Small intestine (tissue), 7 donors: ENCODE data around the gene DCAF4. TPM values are rescaled to one million over a fixed set of nuclear protein-coding genes. Genes with fewer than 3 reads are reported as not detected.
"Not testable (repeated sequence)": the region's sequence is repeated elsewhere in the genome, so short reads cannot be mapped to it uniquely, and the experiment has no call there.

Experiments used
- DNase-seq, 2 donors: peaks; one replicate each; pipeline versions ENCODE4 v3.0.0 to v3.0.0-alpha.2; 2013
- FAIRE-seq: peaks from 2 replicates; lab custom pipeline; 2012; peaks lifted over from hg19 to GRCh38; lab: Jason Lieb, UNC
- H3K27ac ChIP-seq, 3 donors: one replicate each; pipeline ENCODE4 v1.5.1; 2013; ENCODE audit warnings: low read length in 2 of 3, mild to moderate bottlenecking in 2 of 3, control low read depth in 1 of 3, inconsistent platforms in 1 of 3, low read depth in 1 of 3, moderate library complexity in 1 of 3
- H3K27me3 ChIP-seq, 3 donors: one replicate each; pipeline ENCODE4 v1.6.1; 2013; ENCODE audit warnings: low read length in 3 of 3, inconsistent platforms in 1 of 3; ENCODE audit not compliant: control insufficient read depth in 3 of 3, insufficient read depth in 3 of 3
- H3K36me3 ChIP-seq, 3 donors: one replicate each; pipeline ENCODE4 v1.6.1; 2013; ENCODE audit warnings: low read length in 3 of 3, inconsistent platforms in 1 of 3, low read depth in 1 of 3, mild to moderate bottlenecking in 1 of 3, moderate library complexity in 1 of 3; ENCODE audit not compliant: control insufficient read depth in 3 of 3, insufficient read depth in 2 of 3
- H3K4me1 ChIP-seq, 3 donors: one replicate each; pipeline ENCODE4 v1.6.1; 2013; ENCODE audit warnings: low read length in 2 of 3, inconsistent platforms in 1 of 3, low read depth in 1 of 3, mild to moderate bottlenecking in 1 of 3, moderate library complexity in 1 of 3; ENCODE audit not compliant: control insufficient read depth in 3 of 3, insufficient read depth in 2 of 3
- H3K4me3 ChIP-seq, 3 donors: one replicate each; pipeline ENCODE4 v1.5.1; 2013; ENCODE audit warnings: low read length in 3 of 3, control low read depth in 1 of 3, inconsistent platforms in 1 of 3, low read depth in 1 of 3, mild to moderate bottlenecking in 1 of 3, moderate library complexity in 1 of 3
- H3K9me3 ChIP-seq, 2 donors: one replicate each; pipeline ENCODE4 v1.6.1; 2013; ENCODE audit warnings: low read depth in 1 of 2, low read length in 1 of 2; ENCODE audit not compliant: control insufficient read depth in 2 of 2, insufficient read depth in 1 of 2
- WGBS, 3 donors: extraction: QIAGEN DNeasy Blood & Tissue Kit; methylation state at CpG; one replicate each; pipeline ENCODE4 v1.1.7; 2013; 5-methylcytosine and 5-hydroxymethylcytosine counted together
- polyA plus RNA-seq, 4 donors: library from polyadenylated mRNA; stranded (reverse) in 3 of 4; unstranded in 1 of 4; fragments of 200-250 nt in 3 of 4; fragments of 120-200 nt in 1 of 4; gene quantifications; one replicate each; pipeline versions ENCODE4 v1.2.1 to v1.2.3, GENCODE V29; 2013
- donor health status: healthy with polysubstance abuse.
- donor health status: control.
- donor health status: control.
- donor health status: Bipolar disorder and iron deficiency.
- donor health status: healthy.

Gene DCAF4
- polyA plus RNA-seq, 4 donors: 4.6 to 16.8 (median 8.5) TPM

- Histone ChIP-seq H3K27ac (no peak overlapping the region), H3K4me1 (no peaks in the 10 kb centered on the region), H3K27me3 (no peaks in the 10 kb centered on the region), H3K9me3 (no peaks in the 10 kb centered on the region), H3K36me3 (peaks cover 11 to 28% (median 13%) of the 10 kb centered on the region in 3 donors), H3K4me3 (no peak overlapping the region)
- FAIRE-seq: no peak
- WGBS, 3 donors: 39 to 79% (median 57%) methylated on average over 2 of the region's 2 CpGs
- peak in 1 of 2 donors; percentile 12 for DNase-seq
Observed at GRCh38 chr14:72998252-72998903, 72.1 kb downstream of the DCAF4 start.

- no peaks in the 10 kb centered on the region for H3K4me1 ChIP-seq
- WGBS, 3 donors: 92 to 100% (median 96%) methylated on average over 4 of the region's 4 CpGs
- no peaks in the 10 kb centered on the region for H3K27me3 ChIP-seq
- FAIRE-seq (no peak), DNase-seq (no peak)
- peak overlapping the region in 1 of 3 donors; percentile 4 for H3K4me3 ChIP-seq
- H3K36me3 ChIP-seq: peaks cover 12 to 34% (median 13%) of the 10 kb centered on the region in 3 donors
- no peaks in the 10 kb centered on the region for H3K9me3 ChIP-seq
- no peak overlapping the region for H3K27ac ChIP-seq
Observed at GRCh38 chr14:72999316-72999715, 73.1 kb downstream of the DCAF4 start.

- Histone ChIP-seq H3K4me3 (no peak overlapping the region), H3K36me3 (peaks cover 9 to 35% (median 13%) of the 10 kb centered on the region in 3 donors), H3K4me1 (no peaks in the 10 kb centered on the region), H3K27me3 (no peaks in the 10 kb centered on the region), H3K9me3 (no peaks in the 10 kb centered on the region), H3K27ac (no peak overlapping the region)
- FAIRE-seq (no peak), DNase-seq (no peak)
- WGBS, 3 donors: 86 to 93% (median 91%) methylated on average over 2 of the region's 2 CpGs
Observed at GRCh38 chr14:73000073-73000472, 73.8 kb downstream of the DCAF4 start.

- Histone ChIP-seq H3K9me3 (no peaks in the 10 kb centered on the region), H3K27ac (no peak overlapping the region), H3K4me1 (no peaks in the 10 kb centered on the region), H3K27me3 (no peaks in the 10 kb centered on the region), H3K36me3 (peaks cover 2 to 31% (median 5%) of the 10 kb centered on the region in 3 donors), H3K4me3 (no peak overlapping the region)
- FAIRE-seq (no peak), DNase-seq (no peak)
- 82 to 89% (median 86%) methylated on average over 6 of the region's 6 CpGs for WGBS, 3 donors
Observed at GRCh38 chr14:73003681-73004080, 77.4 kb downstream of the DCAF4 start.

- H3K36me3 ChIP-seq: peaks cover 2 to 25% (median 5%) of the 10 kb centered on the region in 3 donors
- not testable (repeated sequence) for H3K27ac ChIP-seq, H3K27me3 ChIP-seq, FAIRE-seq, DNase-seq, H3K4me1 ChIP-seq, H3K4me3 ChIP-seq, H3K9me3 ChIP-seq
- WGBS, 3 donors: 88 to 98% (median 98%) methylated on average over 9 of the region's 9 CpGs
Observed at GRCh38 chr14:73004641-73005040, 78.4 kb downstream of the DCAF4 start.

- no peaks in the 10 kb centered on the region for H3K4me1 ChIP-seq
- H3K27me3 ChIP-seq: no peaks in the 10 kb centered on the region
- H3K27ac ChIP-seq: no peak overlapping the region
- FAIRE-seq (no peak), DNase-seq (peak in 1 of 2 donors; percentile 49)
- WGBS, 3 donors: 79 to 84% (median 80%) methylated on average over 5 of the region's 5 CpGs
- H3K36me3 ChIP-seq: peaks cover 2 to 32% (median 3%) of the 10 kb centered on the region in 3 donors
- no peak overlapping the region for H3K4me3 ChIP-seq
- H3K9me3 ChIP-seq: no peaks in the 10 kb centered on the region
Observed at GRCh38 chr14:73007835-73008234, 81.6 kb downstream of the DCAF4 start.

GRCh38 chr14:73008501-73008900 lies 82.2 kb downstream of the DCAF4 start:
- DNase-seq (no peak), FAIRE-seq (no peak)
- no peaks in the 10 kb centered on the region for H3K9me3 ChIP-seq
- H3K27ac ChIP-seq: peak overlapping the region in 1 of 3 donors; percentile 43
- 66 to 88% (median 88%) methylated on average over 1 of the region's 1 CpG for WGBS, 3 donors
- H3K4me3 ChIP-seq: no peak overlapping the region
- H3K4me1 ChIP-seq: no peaks in the 10 kb centered on the region
- peaks cover 2 to 33% (median 3%) of the 10 kb centered on the region in 3 donors for H3K36me3 ChIP-seq
- H3K27me3 ChIP-seq: no peaks in the 10 kb centered on the region
